ENCODE data around the gene RXRB. TPM values are rescaled to one million over a fixed set of nuclear protein-coding genes. Genes with fewer than 3 reads are reported as not detected.

RXRB gene
- total and polyA plus RNA-seq, 2 of the 8 experiments (the other 6 are each of a cell fraction or from before 2014, with no cell fraction given), result 13.0 to 18.1 TPM

DNA sequence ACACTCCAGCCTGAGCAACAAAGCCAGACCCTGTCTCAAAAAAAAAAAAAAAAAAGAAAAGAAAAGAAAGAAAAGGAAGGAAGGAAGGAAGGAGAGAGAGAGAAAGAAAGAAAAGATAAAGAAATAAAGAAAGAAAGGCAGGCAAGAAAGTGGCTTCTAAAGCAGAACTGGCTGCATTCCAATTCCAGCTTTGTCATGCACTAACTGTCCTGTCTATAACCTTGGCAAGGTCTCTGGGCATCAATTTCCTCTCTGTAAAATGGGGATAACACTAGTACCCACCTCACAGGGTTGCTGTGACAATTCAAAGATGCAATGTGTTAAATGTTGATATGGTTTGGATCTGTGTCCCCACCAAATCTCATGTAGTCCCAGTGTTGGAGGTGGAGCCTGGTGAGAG, 35.9 kb upstream of the RXRB start:
- Histone ChIP-seq H3K23me2 (ENCODE audit: low read depth, low read length) (no peaks in the 10 kb centered on the region; the same call in 1 of the 2 replicates), H3K23ac (ENCODE audit: insufficient read length) (no peak overlapping the region), H4K5ac (ENCODE audit: insufficient read length, low read depth, low read length) (no peak overlapping the region), H3K36me3 (ENCODE audit: control insufficient read depth in 2 of 4, insufficient read depth in 4 of 4, low read length in 3 of 4) (no peaks in the 10 kb centered on the region), H2BK20ac (ENCODE audit: low read length) (no peak overlapping the region), H4K91ac (replicated peaks; ENCODE audit: insufficient read length, low read length) (no peak overlapping the region), H3K27ac (ENCODE audit: low read depth, low read length) (no peak overlapping the region), H3K79me2 (ENCODE audit: control insufficient read depth in 1 of 2, insufficient read depth in 2 of 2, low read length in 2 of 2) (no peaks in the 10 kb centered on the region), H3K4me2 (ENCODE audit: insufficient read depth in 1 of 2, low read depth in 2 of 2, low read length in 2 of 2) (no peak overlapping the region), H3K9me3 (ENCODE audit: insufficient read depth in 2 of 2, low read depth in 1 of 2, low read length in 1 of 2) (no peaks in the 10 kb centered on the region), H3K14ac (ENCODE audit: insufficient read length) (no peak overlapping the region), H3K27me3 (replicated peaks in 1 of 4; ENCODE audit: control insufficient read depth in 3 of 4, extremely low read depth in 1 of 4, insufficient read depth in 3 of 4, low read length in 3 of 4) (peaks cover 0 to 3% (median 0%) of the 10 kb centered on the region in 4 experiments; a peak in 1 of 7 replicates), H2BK5ac (ENCODE audit: low read depth, low read length) (no peak overlapping the region), H2AK5ac (ENCODE audit: low read depth, low read length) (no peak overlapping the region), H3K4me3 (ENCODE audit: extremely low read depth in 1 of 4, insufficient read depth in 2 of 4, low read depth in 3 of 4, low read length in 4 of 4) (no peak overlapping the region), H3K9ac (replicated peaks in 1 of 4; ENCODE audit: extremely low read depth in 1 of 4, low read depth in 3 of 4, low read length in 3 of 4) (no peak overlapping the region), H4K20me1 (replicated peaks in 1 of 2; ENCODE audit: control insufficient read depth in 1 of 2, insufficient read depth in 2 of 2, low read length in 2 of 2) (no peaks in the 10 kb centered on the region), H2BK15ac (ENCODE audit: low read length) (no peak overlapping the region), H2BK120ac (replicated peaks; ENCODE audit: low read depth, low read length) (no peak overlapping the region), H3K18ac (ENCODE audit: extremely low read depth, low read length) (no peak overlapping the region), H3K4ac (replicated peaks; ENCODE audit: insufficient read length, low read depth, low read length) (no peak overlapping the region), H3K56ac (replicated peaks; ENCODE audit: insufficient read length, low read depth, low read length) (no peak overlapping the region), H3K4me1 (replicated peaks in 1 of 4; ENCODE audit: control insufficient read depth in 3 of 4, insufficient read depth in 4 of 4, low read length in 3 of 4) (peaks cover 0 to 3% (median 2%) of the 10 kb centered on the region in 4 experiments; a peak in 3 of 7 replicates), H3K79me1 (ENCODE audit: low read depth, low read length) (no peaks in the 10 kb centered on the region), H2AFZ (ENCODE audit: low read length) (no peak overlapping the region), H2BK12ac (ENCODE audit: low read depth, low read length) (no peak overlapping the region), H4K8ac (ENCODE audit: extremely low read depth, insufficient read depth, low read length) (no peak overlapping the region)
- no peak for FAIRE-seq
- ChIA-PET CTCF (ENCODE audit: partially characterized antibody) (interaction anchor here (0.6 to 11.0 kb wide), 4 partner anchors 12 to 75 kb away, joined by 3 to 107 read pairs (median 4); partner anchors contain the start of gene RING1), POLR2A (ENCODE audit: partially characterized antibody) (interaction anchor here (1.6 to 1.8 kb wide), 2 partner anchors 12 to 35 kb away, joined by 7 to 9 read pairs; partner anchors contain the start of genes RPS18 and VPS52)
- DNase-seq (ENCODE audit: low read depth in 1 of 2, low spot score in 2 of 2), result no peak
- TF ChIP-seq SUZ12 (IDR thresholded peaks at IDR 0.05; ENCODE audit: low read length) (no peak), HDAC2 (IDR thresholded peaks at IDR 0.05; ENCODE audit: borderline replicate concordance in 1 of 2, low read depth in 2 of 2, low read length in 2 of 2) (no peak), CHD2 (IDR thresholded peaks at IDR 0.05; ENCODE audit: low read length) (no peak)

Data from H1 (cell line).